ENCODE data around the gene SORCS2.

DNA sequence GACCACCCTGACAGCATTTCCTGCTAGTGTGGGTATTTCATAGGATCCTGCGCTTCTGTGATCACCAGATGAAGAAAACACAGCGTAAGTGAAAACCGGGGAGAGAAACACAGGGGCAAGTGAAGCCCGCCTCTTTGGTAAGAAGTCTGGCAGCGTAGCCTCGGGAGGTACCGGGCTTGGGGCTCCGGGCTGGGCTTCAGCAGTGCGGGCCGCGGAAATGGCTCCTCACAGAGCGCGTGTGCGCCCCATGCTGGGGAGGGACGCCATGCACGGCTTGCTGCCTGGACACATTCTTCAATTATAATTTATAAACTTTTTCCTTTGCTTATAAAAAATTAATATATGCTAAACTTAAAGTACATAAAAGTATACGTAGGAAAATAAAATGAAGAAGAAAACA is 595.9 kb downstream of the SORCS2 start:
- TF ChIP-seq MYC (IDR thresholded peaks at IDR 0.05; ENCODE audit: low read depth, low read length), result no peak
- no peak for TF ChIP-seq POLR2A (IDR thresholded peaks at IDR 0.05; ENCODE audit: extremely low read depth, insufficient read length)
